Type B pancreatic cell (in vitro differentiated cells): Measurements from ENCODE around the gene CD209. TPM values are rescaled to one million over a fixed set of nuclear protein-coding genes. Genes with fewer than 3 reads are reported as not detected.

Experiments used
- DNase-seq: peaks from one replicate; pipeline ENCODE4 v3.0.0; 2021; ENCODE audit warnings: mixed read lengths; ENCODE audit not compliant: unreplicated experiment; ENCODE audit errors: extremely low spot score
- H3K27ac Mint-ChIP-seq: 2 replicates; pipeline ENCODE4 v1.8.0; 2021; ENCODE audit warnings: mild to moderate bottlenecking, mixed read lengths
- H3K27me3 Mint-ChIP-seq: 2 replicates; pipeline ENCODE4 v1.8.0; 2021; ENCODE audit warnings: mixed read lengths
- H3K36me3 Mint-ChIP-seq: 2 replicates; pipeline ENCODE4 v1.8.0; 2021; ENCODE audit warnings: mixed read lengths
- H3K4me1 Mint-ChIP-seq: one replicate; pipeline ENCODE4 v1.8.0; 2021; ENCODE audit warnings: mixed read lengths; ENCODE audit not compliant: unreplicated experiment
- H3K4me3 Mint-ChIP-seq: 2 replicates; pipeline ENCODE4 v1.8.0; 2021; ENCODE audit warnings: mild to moderate bottlenecking, mixed read lengths
- H3K9me3 Mint-ChIP-seq: 2 replicates; pipeline ENCODE4 v1.8.0; 2021; ENCODE audit warnings: mixed read lengths
- CTCF ChIP-seq: fragments of 200-600 bp; sonication (generic); conservative IDR thresholded peaks from 2 replicates; pipeline ENCODE4 v1.5.0; 2021; ENCODE audit warnings: antibody characterized with exemption, mild to moderate bottlenecking
- total RNA-seq: library from RNA; stranded (reverse); gene quantifications from 2 replicates; pipeline ENCODE4 v1.2.1, GENCODE V29; 2021; ENCODE audit warnings: low replicate concordance

Gene CD209
- total RNA-seq, 1 donor from 2014 or later: not detected

GRCh38 chr19:7690779-7691258 lies 56.5 kb downstream of the CD209 start:
- peaks cover 3% of the 10 kb centered on the region for H3K27me3 Mint-ChIP-seq
- no peak for TF ChIP-seq CTCF
- H3K4me1 Mint-ChIP-seq: no peaks in the 10 kb centered on the region
- DNase-seq: no peak
- no peak overlapping the region for H3K27ac Mint-ChIP-seq
- H3K9me3 Mint-ChIP-seq: no peaks in the 10 kb centered on the region
- no peak overlapping the region for H3K4me3 Mint-ChIP-seq
- H3K36me3 Mint-ChIP-seq: no peaks in the 10 kb centered on the region

Other genes starting within 250 kb of the CD209 start
- gene ZNF358, start 231.4 kb downstream of the CD209 start, total RNA-seq: 49.8 and 67.1 TPM in 2 replicates
- 24.0 and 24.3 TPM in 2 replicates for gene MCOLN1, start 224.9 kb downstream of the CD209 start, total RNA-seq
- gene PNPLA6, start 211.8 kb downstream of the CD209 start, total RNA-seq: 84.3 and 86.1 TPM in 2 replicates
- gene CAMSAP3, start 151.7 kb downstream of the CD209 start, total RNA-seq: 28.6 and 51.8 TPM in 2 replicates
- gene XAB2, start 118.0 kb downstream of the CD209 start, total RNA-seq: 38.5 and 46.5 TPM in 2 replicates
- 160 and 184 TPM in 2 replicates for gene PET100, start 117.7 kb downstream of the CD209 start, total RNA-seq
- gene PCP2, start 113.8 kb downstream of the CD209 start, total RNA-seq: 1.0 TPM in 1 of 2 replicates, not detected in the other
- 61.6 and 108 TPM in 2 replicates for gene STXBP2, start 110.4 kb downstream of the CD209 start, total RNA-seq
- gene RETN, start 78.5 kb downstream of the CD209 start, total RNA-seq: not detected in 2 replicates
- gene MCEMP1, start 70.4 kb downstream of the CD209 start, total RNA-seq: not detected in 2 replicates
- 92.6 and 107 TPM in 2 replicates for gene TRAPPC5, start 66.7 kb downstream of the CD209 start, total RNA-seq
- gene FCER2, start 45.4 kb downstream of the CD209 start, total RNA-seq: not detected in 2 replicates
- gene CLEC4G, start 15.4 kb downstream of the CD209 start, total RNA-seq: not detected in 2 replicates
- 0.48 and 0.69 TPM in 2 replicates for gene CLEC4M, start 15.7 kb upstream of the CD209 start, total RNA-seq
- 11.7 and 19.0 TPM in 2 replicates for gene EVI5L, start 82.7 kb upstream of the CD209 start, total RNA-seq
- gene PRR36, start 126.9 kb upstream of the CD209 start, total RNA-seq: 8.5 and 10.9 TPM in 2 replicates
- 4.3 and 7.4 TPM in 2 replicates for gene LRRC8E, start 141.0 kb upstream of the CD209 start, total RNA-seq
- 38.2 and 42.2 TPM in 2 replicates for gene MAP2K7, start 156.3 kb upstream of the CD209 start, total RNA-seq
- gene TGFBR3L, start 167.3 kb upstream of the CD209 start, total RNA-seq: 1.1 and 2.4 TPM in 2 replicates
- gene SNAPC2, start 172.8 kb upstream of the CD209 start, total RNA-seq: 13.7 and 15.0 TPM in 2 replicates
- gene CTXN1, start 178.6 kb upstream of the CD209 start, total RNA-seq: 50.0 and 57.8 TPM in 2 replicates
- 73.7 and 80.4 TPM in 2 replicates for gene TIMM44, start 196.1 kb upstream of the CD209 start, total RNA-seq